Measurements from ENCODE around the gene OR56A3.

Gene OR56A3

DNA sequence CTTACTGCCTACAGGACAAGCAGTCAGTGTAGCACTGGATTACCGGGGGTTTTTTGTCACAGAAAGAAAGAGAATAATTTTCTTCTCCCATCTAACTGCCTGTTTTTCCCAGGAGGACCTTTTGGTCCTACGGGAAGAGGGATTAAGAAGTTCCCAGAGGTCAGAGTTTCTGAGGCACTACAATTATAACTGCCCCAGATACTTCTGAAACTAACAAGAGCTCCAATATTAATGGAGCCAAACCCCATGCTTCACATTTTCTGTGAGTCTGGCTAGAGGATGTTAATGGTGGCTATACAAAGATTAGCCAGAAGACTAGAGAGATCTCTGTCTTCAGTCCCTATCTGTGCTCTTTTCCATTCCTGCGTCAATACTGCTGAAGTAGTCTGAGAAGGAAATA is at the start of gene OR56A3:
OR56A3 (plus strand) TSS at position 301 of the 400 bp plus-strand sequence. CDS start 5,096 bp downstream, outside the sequence.
- no peak for TF ChIP-seq CTCF (conservative IDR thresholded peaks at IDR 0.05; ENCODE audit: low read depth, low read length)
- H3K4me3 ChIP-seq (ENCODE audit: low read length) = no peak within 1 kb of the TSS
- DNase-seq (ENCODE audit: low read depth) = no peak

GRCh38 chr11:5892908-5893307 is 49.1 kb upstream of the OR56A3 start, which contains the start of gene OR52E5:
Gene OR52E5 (plus strand): TSS chr11:5893208. CDS start chr11:5900777, 7,569 bp downstream.
- H3K4me3 ChIP-seq (ENCODE audit: low read length) = no peak within 1 kb of the TSS
- no peak for DNase-seq (ENCODE audit: low read depth)
- no peak for TF ChIP-seq CTCF (conservative IDR thresholded peaks at IDR 0.05; ENCODE audit: low read depth, low read length)

DNA sequence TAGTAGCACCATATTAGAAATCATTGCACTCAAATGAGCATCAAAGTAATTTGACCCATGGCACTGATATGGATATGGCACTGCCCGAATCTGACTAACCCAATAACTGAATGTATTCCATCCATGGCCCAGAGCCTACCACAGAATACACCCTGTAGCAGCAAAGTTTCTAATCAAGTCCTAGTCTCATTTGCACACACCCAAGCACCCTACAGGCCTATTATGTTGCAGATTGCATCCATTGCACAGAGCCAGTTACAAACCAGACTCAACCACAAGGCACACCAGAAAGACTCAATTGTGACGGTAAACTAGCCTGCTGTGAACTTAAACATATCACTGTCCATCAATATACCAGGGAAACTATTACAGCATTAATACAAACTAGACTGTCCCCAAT is 42.5 kb upstream of the OR56A3 start:
- no peak overlapping the region for H3K4me3 ChIP-seq (ENCODE audit: low read length)
- no peak for DNase-seq (ENCODE audit: low read depth)
- no peak for TF ChIP-seq CTCF (conservative IDR thresholded peaks at IDR 0.05; ENCODE audit: low read depth, low read length)

- no peak for DNase-seq (ENCODE audit: low read depth)
- no peak for TF ChIP-seq CTCF (conservative IDR thresholded peaks at IDR 0.05; ENCODE audit: low read depth, low read length)
- H3K4me3 ChIP-seq (ENCODE audit: low read length) = no peak overlapping the region
Observed at GRCh38 chr11:5910540-5910939, 31.5 kb upstream of the OR56A3 start.

DNA sequence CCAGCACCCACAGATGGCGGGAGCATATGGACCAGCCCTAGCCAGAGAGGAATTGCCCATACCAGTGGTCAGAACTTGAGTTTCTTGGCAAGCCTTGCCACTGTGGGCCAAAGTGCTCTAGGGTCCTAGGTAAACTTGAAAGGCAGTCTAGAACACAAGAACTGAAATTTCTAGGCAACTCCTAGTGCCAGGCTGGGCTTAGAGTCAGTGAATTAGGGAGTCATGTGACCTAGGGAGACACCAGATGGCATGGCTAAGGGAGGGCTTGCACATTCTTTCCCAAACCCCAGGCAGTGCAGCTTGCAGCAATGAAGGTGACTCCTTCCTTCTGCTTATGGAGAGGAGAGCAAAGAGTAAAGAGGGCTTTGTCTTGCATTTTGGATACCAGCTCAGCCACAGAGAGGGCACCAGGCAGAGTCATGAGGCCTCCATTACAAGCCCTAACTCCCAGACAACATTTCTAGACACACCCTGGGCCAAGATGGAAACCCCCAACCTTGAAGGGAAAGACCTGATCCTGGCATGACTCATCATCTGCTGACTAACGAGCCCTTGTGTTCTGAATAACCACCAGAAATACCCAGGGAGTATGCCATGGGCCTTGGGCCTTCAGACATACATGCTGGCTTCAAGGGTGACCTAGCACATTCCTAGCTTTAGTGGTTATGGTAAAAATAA is 19.2 kb upstream of the OR56A3 start:
- DNase-seq (ENCODE audit: low read depth) = no peak
- no peak overlapping the region for H3K4me3 ChIP-seq (ENCODE audit: low read length)
- no peak for TF ChIP-seq CTCF (conservative IDR thresholded peaks at IDR 0.05; ENCODE audit: low read depth, low read length)

DNA sequence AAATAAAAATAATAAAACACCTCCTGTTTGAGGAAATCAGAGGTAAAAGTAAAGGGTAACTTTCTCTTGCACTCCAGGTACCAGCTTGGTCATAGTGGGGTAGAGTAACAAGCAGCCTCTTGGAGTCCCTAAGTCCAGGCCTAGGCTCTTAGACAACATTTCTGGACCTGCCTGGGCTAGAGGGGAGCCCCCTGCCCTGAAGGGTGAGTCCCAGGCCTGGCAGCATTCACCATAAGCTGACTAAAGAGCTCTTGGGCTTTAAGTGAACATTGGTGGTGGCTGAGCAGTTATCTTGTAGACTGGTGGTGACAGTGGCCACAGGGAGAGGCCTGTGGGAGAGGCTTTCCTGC is 18.6 kb upstream of the OR56A3 start:
- DNase-seq (ENCODE audit: low read depth) = no peak
- no peak for TF ChIP-seq CTCF (conservative IDR thresholded peaks at IDR 0.05; ENCODE audit: low read depth, low read length)
- no peak overlapping the region for H3K4me3 ChIP-seq (ENCODE audit: low read length)

- DNase-seq (ENCODE audit: low read depth) = no peak
- no peak overlapping the region for H3K4me3 ChIP-seq (ENCODE audit: low read length)
- TF ChIP-seq CTCF (conservative IDR thresholded peaks at IDR 0.05; ENCODE audit: low read depth, low read length) = no peak
Observed at GRCh38 chr11:5923794-5924193, 18.3 kb upstream of the OR56A3 start.
